ENCODE results near the gene ELP4.

- no peak for TF ChIP-seq GATA2 (IDR thresholded peaks at IDR 0.05; ENCODE audit: low read depth, low read length)
- no peak for TF ChIP-seq GATA3 (IDR thresholded peaks at IDR 0.05; ENCODE audit: low read depth, low read length)
Observed at GRCh38 chr11:31798554-31799434, 289.2 kb downstream of the ELP4 start.

All from SH-SY5Y (cell line).